LoVo (cell line): ENCODE measurements around the gene NSMF.

Source experiments
- DNase-seq: peaks from one replicate; pipeline ENCODE4 v3.0.0-alpha.2; 2016; ENCODE audit warnings: low spot score

Gene NSMF, protein sequence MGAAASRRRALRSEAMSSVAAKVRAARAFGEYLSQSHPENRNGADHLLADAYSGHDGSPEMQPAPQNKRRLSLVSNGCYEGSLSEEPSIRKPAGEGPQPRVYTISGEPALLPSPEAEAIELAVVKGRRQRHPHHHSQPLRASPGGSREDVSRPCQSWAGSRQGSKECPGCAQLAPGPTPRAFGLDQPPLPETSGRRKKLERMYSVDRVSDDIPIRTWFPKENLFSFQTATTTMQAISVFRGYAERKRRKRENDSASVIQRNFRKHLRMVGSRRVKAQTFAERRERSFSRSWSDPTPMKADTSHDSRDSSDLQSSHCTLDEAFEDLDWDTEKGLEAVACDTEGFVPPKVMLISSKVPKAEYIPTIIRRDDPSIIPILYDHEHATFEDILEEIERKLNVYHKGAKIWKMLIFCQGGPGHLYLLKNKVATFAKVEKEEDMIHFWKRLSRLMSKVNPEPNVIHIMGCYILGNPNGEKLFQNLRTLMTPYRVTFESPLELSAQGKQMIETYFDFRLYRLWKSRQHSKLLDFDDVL

DNA sequence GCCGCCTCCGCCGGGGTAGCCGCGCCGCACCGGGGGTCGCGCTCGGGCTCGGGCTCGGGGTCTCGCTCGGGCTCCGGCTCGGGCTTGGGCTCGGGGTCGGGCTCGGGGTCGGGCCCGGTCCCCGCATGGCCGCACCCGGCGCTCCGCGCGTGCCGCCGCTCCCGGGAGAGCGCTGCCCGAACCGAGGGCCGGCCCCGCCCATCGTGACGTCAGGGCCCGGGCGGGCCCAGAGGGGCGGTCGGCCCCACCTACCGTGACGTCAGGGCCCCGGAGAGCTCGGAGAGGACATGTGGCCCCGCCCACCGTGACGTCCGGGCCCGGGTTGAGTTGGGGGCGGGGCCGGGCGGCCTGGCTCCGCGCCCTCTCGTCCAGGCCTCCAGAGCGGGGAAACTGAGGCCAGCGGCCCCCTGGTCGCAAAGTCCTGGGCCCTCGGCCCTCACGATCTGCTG, at the start of gene NSMF:
Gene NSMF, minus strand, starts transcription at position 183 of the 449 bp plus-strand sequence. CDS start 232 bp downstream, outside the sequence.
- DNase-seq = peak; percentile 97

DNA sequence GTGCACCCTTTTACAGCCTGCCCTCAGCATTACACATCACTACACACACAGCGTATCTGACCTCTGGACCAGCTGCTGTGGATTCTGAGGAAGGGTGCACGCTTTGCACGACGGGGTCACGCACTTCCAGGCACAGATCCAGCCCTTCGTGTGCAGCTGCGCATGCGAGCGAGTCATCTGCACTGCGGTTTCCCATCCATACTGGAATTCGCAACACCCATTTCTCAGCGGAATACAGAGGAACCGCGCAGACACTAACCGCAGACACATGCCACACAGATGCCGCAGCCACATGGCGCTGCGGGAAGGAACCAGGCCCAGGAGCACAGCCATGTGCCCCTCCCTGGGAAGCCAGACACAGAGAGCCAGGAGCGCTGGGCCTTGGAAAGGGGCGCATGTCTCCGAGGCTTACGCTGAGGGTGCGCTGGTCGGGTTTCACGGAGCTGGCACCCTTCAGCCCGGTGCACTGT, 47.6 kb upstream of the NSMF start:
- DNase-seq = no peak

DNA sequence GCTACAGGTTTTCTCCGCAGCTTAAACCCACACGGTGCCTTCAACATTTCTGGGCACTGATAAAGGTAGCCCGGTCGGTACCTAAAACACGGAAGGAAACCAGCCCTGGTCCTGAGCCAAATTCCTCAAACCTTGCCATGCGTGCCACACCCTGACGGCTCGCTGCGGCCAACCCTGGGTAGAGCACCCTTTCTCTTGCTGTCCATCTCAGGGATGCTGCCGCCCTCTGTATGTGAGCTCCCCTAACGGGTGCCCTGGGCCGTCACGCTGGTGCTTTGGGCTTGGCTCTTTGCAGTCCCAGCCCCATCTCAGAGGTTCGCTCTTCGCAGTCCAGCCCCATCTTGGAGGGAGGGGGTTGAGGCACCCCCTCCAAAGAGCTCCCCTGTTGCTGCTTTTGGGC, 47.1 kb upstream of the NSMF start:
- DNase-seq = peak; percentile 76

DNA sequence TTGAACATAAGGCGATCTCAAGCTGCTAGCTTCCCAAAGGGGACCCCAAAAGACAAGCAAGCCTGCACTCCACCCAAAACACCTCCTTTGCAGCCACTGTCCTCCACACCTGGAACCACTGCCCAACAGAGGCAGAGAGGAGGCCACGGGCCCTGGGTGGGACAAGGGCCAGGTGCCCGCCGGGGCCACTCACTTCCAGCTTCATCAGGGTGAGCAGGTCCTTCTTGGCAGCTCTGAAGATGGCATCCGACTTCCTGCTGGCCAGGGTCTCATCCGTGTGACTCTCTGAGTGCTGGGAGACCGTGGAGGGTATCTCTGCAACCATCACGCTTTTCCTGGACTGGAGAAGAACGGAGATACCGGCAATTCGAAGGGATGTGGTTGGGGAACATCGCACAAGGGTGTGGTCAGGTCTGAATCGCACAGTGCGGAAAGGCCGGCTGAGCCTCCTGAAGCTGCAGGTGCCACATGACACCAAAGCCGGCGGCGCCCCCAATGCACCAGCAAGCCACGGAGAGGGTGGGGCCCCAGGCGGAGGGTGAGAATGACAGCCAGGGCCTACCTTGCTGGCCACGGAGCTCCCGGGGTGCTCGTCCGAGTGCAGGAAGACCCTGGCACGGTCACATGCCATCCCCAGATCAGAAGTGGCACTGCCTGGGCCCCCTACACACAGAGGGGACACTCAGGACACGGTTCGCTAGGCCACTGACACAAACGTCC, 46.4 kb upstream of the NSMF start:
- DNase-seq = no peak

DNA sequence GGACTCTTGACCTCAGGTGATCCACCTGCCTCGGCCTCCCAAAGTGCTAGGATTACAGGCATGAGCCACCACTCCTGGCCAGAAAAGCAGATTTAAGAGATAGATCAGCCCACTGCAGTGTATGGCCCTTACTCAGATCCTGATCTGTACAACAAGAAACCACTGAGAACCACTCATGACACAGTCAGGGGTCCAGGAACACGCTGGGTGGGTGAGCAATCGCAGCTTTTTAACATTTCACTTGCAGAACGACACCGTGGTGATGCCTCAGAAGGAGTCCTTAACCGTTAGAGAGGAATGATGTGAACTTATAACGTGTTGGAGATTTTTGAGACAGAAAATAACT, 45.3 kb upstream of the NSMF start:
- DNase-seq = no peak

DNA sequence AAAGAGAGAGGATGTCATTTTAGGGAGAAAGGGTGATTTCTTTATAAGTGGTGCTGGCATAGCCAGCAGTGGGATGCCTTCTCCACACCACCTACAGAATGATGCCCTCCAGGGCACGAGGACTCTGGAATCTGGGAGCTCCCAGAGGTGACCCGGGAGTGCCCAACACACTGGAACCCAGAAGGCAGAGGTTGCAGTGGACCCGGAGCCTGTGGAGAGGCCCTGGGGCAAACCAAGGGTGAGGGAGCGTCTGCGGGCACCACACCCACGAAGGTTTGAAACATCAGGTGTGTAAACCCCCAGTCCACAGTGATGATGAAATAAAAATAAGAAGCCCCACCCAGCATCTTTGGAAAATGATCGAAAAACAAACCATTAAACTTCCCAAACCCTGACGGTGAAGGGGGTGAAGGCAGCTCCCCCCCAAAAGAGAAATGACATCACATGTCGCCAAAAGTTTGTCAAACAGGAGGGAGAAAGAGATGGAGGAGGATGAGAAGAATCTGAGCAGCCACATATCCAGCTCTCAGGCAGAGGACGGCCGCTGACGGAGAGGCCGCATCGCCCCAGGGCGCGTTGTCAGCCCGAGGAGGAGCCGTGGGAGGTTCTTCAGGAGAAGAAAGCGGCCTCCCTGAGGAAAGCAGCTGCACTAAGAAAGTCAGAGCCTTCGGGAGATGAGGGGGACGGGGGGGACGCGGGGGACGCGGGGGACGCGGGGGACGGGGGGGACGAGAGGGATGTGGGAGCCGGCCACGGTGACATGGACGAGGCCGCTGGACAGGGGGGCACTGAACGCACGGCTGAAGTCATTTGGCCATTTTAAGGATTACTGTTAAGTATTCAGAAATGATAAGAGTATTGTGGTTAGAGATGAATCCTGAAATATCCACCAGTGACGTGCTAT, 43.1 kb upstream of the NSMF start:
- no peak for DNase-seq

DNA sequence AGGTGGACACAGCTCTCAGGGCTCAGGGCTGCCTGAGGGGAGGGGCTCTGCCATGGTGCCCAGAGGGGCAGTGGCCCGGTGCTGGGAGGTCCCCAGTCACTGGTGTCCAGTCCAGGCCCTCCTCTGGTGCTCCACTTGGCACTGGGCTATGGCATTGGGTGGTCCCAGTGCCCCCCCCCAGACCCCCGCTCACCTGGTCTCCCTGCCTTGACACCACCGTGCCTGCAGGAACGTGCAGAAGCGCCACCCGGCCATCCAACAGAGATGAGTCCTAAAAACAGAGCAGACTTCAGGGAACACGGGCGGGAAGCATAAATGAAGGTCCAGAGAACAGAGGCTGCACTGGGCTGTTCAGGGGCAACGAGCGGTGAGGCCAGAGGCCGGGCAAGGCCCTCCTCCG, 42.3 kb upstream of the NSMF start:
- no peak for DNase-seq

DNA sequence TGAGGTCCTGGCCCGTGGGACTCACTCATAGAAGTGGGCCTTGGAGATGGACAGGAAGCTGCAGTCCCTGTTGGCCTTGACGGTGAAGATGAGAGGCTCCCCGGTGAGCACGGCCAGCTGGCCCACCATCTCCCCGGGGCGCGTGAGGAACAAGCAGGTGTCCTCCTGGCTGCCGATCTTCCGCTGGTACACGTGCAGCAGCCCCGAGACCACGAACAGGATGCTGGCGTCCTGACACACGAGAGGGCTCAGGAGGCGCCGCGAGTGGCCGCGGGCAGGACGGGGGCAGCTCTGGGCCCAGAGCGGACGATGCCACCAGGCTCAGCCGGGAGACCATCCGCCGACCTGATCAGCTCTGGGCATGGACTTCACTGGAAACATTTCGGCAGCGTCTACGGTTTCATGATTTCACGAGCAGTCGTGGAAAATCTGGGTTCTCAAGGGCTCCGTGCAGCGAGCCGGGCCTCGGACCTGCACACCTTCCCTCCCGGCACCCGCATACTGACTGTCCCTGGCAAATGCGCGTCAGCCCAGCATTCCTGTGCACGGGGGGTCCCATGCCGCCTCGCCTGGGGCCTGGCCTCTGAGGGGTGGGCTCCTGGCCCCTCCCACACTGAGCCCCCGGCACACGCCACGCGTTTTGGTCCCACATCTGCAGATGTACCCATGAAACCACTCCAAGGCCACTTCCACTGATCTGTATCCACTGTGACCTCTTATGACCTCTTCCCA, 41.7 kb upstream of the NSMF start:
- no peak for DNase-seq

DNA sequence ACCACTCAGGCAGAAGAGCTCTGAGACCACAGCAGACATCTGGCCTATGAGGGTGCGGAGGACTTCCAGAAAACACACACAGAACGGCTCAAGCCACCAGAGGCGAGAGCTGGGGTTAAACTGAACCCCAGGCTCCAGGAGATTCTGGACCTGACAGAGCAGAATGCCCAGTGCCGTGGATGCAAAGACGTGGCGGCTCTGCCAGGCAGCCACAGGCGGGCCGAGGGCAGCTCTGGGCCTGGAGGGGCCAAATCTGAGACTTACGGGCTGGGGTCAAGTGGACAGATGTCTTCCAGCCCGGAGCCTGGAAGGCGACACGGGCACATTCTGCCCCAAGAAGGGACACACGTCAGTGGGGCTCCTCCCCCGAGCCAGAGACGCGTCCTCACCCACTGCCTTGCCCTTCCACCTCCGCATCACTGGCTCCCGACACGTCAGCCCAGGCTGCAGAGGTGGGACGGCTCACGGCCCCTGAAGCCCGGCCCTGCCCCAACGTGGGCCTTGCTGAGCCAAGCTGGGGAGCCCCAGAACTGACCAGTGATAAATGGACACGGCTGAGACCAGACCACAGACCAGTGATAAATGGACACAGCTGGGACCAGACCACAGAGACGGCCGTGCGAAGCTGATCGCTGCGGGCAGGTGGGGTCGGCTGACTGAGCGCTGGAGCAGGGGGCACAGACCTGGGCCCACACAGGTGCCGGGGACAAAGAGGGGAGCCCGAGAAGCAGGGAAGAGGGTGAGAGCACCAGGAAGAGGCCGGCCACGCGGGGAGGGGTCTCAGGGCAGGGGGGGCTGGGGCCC, 40.9 kb upstream of the NSMF start:
- DNase-seq = no peak

DNA sequence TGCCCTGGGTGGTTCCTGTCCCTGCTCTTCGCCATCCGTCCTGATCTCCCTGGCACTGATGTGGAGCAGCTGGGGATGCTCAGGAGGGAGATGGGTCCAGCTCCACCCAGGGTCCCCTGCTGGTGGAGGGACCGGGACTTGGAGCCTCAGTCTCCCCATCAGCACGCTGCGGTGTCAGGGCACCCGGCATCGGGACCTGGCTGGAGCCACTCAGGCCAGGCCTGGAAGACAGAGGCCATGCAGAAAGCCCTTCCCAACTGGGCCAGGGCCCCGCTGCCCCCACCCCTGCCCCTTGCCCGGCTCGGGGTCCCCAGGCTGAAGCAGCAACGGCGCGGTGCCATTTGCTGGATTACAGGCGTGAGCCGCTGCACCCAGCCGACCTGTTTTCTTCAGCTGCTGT, 40.3 kb upstream of the NSMF start:
- no peak for DNase-seq

DNA sequence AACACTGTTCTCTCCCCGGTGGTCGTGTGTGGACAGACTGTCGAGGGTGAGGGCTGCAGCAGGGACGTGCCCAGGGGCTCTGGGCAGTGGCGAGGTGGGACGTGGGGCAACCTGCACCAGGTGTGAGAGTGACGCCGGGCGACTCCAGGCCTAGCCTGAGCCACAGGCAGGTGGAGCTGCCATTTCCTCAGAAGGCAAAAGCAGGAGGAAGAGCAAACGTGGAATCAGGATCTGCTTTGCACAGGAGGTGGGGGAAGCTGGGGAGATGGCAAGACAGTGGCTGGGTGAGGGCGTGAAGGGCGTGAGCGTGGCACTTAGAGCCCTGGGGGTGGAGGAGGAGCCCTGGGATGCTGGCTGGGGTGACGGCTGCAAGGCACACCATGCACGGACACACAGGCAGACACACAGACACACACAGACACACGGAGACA, 39.6 kb upstream of the NSMF start:
- DNase-seq = no peak

DNA sequence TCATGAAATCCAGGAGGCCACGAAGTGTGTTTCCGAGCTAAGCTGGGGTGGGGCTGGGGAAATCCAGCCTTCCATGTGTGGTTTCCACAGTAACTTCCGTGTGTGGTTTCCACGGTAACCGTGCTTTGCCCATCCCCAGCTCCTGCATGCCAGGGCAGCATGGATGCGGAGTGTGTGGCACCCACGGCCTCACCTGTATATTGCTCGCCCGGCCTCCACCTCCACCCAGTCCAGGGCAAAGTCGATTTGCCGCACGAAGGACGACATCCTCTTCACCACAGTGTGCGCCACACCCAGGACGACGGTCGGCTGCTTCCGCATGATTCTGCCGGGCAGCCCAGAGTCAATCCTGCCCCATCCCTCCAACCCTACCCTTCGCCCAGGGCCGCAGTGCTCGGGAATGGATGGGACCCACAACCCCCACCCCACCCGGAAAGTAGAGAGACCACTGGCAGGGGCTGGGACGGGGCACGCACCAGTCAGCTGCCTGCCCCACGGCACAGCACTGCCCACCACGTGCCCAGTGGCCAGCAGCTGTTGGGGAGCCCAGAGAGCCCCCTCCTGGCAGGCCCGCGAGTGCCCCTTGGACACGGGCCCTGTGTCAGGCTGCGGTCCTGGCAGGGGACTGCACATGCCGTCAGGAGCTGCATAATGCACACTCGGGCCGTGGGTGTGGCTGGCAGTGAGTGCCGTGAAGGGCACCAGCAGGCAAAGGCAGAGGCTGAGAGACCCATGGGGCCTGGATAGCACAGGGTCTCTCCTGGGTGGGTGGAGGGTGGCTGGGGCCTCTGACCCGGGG, 39.0 kb upstream of the NSMF start:
- DNase-seq = no peak

DNA sequence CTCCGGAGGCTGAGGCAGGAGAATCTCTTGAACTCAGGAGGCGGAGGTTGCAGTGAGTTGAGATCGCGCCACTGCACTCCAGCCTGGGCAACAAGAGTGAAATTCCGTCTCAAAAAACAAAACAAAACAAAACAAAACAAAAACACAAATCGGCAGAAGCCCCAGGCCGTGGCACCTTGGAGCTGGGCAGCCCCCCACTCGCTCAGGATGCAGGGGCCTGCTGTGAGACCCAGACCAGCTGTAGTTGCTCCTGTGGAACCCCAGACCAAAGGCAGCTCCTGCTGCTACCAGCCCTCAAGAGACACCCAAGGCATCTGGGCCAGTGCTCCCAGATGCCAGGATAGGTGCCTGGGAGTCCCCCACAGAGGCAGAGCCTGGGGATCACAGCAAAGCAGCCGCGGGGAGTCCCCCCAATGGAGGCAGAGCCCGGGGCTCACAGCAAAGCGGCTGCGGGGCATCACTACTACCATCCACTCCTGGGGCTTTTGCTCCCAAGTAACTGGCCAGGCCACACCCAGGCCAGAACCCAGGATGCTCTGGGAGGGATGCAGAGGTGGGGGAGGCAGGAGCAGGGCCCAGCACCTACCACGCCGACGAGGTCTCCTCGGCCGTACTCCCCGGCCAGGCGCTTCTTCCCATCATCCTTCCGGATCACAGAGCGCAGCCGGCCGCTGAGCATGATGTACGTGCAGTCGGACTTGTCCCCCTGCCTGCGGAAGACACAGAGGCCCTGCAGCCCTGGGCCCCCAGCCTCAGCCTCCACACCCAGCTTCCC, 37.7 kb upstream of the NSMF start:
- DNase-seq = no peak

DNA sequence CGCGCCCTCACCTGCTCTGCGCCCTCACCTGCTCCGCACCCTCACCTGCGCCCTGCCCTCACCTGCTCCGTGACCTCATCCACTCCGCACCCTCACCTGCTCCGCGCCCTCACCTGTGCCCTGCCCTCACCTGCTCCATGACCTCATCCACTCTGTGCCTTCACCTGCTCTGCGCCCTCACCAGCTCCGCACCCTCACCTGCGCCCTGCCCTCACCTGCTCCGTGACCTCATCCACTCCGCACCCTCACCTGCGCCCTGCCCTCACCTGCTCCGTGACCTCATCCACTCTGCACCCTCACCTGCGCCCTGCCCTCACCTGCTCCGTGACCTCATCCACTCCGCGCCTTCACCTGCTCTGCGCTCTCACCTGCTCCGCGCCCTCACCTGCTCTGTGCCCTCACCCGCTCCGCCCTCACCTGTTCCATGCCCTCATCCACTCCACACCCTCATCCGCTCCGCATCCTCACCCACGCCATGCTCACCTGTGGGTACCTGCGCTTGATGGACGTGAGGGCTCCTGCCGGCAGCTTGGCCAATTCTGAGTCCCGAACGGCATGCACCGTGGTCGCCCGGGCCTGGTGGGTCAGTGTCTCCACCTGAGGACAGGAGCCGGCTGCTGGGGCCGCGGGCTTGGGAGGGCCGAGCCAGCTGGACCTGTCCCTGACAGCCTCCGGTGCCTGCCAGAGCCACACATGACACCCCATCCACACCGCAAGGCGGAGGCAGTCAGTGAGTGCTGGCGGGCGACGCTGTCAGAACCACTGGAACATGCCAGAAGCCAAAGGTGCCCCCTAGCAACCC, 35.6 kb upstream of the NSMF start:
- no peak for DNase-seq

DNA sequence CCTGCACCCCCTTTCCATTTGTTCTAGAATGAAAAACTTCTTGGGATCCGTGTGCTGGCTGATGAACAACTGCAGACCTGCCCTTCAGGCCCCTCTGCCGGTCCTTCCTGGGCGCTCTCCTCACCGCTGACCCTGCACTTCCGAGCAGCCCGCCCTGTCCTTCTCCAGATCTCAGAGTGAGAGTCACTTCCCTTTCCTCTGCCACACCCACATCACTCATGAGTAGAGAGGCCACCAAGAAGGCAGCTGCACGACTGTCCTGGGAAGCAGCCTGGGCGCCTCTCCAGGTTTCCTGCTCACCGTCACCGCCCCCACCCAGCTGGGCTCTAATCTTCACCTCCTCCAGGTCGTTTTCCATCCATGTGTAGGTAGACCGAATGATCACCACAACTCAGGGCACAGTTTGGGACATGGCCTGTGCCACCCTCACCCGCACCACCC, 35.0 kb upstream of the NSMF start:
- no peak for DNase-seq

DNA sequence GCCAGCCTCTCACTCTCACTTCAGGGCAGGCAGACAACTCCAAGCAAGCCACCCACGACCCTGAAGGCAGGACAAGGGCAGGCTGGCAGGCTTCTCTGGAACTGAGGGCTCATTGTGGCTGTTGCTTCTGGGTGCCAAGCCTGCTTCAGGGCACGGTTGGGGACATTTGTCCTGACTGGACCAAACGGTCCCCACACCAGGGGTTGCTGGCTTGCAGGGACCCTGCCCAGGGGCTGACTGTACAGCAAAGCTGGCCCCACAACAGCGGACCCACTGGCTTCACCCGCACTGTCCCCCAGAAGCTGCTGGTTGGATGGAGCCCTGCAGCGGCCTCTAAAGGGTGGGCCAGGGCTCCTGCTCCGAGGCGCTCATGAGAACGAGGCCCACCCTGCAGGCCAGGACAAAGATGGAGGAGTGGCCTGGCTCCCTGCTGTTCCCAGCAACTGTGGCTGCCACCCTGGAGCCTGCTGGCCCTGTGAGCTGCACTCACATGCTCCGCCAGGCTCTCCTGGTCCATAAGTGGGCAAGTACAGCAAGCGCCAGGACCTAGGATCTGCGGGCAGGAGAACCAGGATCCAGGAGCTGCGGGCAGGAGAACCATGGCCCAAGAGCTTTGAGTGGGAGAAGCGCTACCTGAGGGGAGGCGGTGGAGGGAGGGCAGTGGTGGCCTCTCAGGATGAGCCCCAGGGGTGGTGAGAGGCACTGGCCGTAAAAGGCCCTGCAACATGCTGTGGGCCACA, 34.4 kb upstream of the NSMF start:
- DNase-seq = no peak
